Kidney tubule cell (primary cell): ENCODE results near the gene LEFTY1.
"Not testable (repeated sequence)": the region's sequence is repeated elsewhere in the genome, so short reads cannot be mapped to it uniquely, and the experiment has no call there.

ENCODE experiments used
- DNase-seq: peaks from one replicate; pipeline ENCODE4 v3.0.0-alpha.2; 2018; ENCODE audit warnings: low spot score

Gene LEFTY1, protein sequence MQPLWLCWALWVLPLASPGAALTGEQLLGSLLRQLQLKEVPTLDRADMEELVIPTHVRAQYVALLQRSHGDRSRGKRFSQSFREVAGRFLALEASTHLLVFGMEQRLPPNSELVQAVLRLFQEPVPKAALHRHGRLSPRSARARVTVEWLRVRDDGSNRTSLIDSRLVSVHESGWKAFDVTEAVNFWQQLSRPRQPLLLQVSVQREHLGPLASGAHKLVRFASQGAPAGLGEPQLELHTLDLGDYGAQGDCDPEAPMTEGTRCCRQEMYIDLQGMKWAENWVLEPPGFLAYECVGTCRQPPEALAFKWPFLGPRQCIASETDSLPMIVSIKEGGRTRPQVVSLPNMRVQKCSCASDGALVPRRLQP

GRCh38 chr1:225888898-225889601 is at the start of gene LEFTY1:
Gene LEFTY1, minus strand, starts transcription at chr1:225889146. Its CDS starts 80 bp downstream, at chr1:225889066.
- no peak for DNase-seq

DNA sequence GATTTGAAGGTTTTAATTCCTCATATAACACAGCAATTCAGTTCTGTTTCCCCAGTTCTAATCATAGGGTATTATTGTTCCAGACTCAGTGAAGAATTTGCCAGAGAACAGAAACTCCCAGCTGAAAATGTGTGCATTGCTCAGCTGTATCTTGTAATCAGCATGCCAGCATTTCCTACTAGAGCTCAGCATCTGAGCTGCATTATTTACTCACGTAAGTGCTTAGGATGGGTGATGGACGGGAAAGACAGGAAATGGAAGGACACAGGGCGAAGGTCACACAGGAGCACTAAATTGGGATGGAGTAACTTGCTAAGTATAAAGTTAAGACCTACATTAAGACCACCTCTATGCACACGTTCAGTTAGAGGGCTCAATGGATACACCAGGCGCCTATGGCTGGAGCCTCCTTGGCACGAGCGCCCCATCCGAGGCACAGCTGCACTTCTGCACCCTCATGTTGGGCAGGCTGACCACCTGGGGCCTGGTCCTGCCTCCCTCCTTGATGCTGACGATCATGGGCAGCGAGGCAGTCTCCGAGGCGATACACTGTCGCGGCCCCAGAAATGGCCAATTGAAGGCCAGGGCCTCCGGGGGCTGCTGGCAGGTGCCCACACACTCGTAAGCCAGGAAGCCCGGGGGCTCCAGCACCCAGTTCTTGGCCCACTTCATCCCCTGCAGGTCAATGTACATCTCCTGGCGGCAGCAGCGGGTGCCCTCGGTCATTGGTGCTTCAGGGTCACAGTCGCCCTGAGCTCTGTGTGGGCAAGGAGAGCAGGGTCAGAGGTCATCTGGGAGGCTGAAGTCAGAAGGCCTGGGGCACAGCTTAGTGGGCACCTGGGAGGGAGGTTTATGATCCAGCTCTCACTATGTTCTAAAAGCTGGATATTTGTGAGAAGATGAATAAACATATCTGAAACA is 48.4 kb upstream of the LEFTY1 start:
- no peak for DNase-seq

- no peak for DNase-seq
Measured at GRCh38 chr1:225936523-225936922, 47.6 kb upstream of the LEFTY1 start.

DNA sequence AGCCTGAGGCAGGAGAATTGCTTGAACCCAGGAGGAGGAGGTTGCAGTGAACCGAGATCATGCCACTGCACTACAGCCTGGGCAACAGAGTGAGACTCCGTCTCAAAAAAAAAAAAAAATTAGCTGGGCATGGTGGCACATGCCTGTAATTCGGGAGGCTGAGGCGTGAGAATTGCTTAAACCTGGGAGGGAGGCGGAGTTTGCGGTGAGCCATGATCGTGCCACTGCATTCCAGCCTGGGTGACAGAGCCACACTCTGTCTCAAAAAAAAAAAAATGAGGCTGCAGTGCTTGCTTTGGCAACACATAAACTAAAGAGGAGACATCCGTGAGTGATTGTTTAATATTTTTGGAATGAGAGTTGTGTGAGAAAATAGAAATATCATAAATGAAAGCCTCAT is 47.1 kb upstream of the LEFTY1 start:
- DNase-seq, result peak; percentile 43

DNA sequence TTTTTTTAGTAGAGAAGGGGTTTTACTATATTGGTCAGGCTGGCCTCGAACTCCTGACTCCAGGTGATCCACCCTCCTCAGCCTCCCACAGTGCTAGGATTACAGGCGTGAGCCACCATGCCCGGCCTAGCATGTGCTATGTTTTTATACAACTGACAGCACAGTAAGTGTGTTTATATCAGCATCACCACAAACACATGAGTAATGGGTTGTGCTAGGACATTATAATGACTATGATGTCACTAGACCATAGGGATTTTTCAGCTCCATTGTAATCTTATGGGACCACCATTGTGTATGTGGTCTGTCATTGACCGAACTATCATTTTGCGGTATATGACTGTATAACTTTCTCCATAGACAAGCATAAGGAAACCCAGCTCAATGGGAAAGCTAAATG is 45.8 kb upstream of the LEFTY1 start:
- DNase-seq, result no peak

GRCh38 chr1:225933072-225933471 is 44.1 kb upstream of the LEFTY1 start:
- peak; percentile 56 for DNase-seq

DNA sequence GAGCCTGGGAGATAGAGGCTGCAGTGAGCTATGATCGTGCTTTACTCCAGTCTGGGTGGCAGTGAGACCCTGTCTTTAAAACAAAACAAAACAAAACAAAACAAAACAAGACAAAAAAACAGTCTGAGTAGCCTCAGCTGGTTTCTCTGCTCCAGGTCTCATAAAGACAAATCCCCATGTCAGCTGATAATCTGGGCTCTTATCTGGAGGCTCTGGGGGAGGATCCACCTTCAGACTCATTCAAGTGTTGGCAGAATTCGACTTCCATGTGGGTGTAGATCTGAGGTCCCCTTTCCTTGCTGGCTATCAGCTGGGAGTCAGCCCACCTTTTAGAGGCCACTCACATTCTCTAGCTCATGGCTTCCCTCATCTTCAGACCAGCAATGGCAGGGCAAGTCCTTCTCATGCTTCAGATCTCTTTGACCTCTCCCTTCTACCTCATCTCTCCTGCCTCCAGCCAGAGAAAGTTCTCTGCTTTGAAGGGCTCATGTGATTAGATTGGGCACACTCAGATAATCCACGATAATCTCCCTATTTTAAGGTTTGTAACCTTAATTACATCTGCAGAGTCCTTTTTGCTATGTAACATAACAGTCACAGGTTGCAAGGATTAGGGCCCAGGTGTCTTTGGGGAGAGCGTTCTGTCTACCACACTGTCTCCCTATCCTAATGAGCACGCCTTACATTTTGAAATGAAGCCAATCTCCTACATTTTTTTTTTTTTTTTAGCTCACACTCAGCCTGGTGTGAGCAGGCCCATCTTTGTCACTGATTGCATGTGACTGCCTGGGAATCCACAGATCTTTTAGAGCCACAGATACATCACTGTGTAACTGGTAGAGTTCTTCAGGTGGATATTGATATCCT is 42.6 kb upstream of the LEFTY1 start:
- no peak for DNase-seq

- DNase-seq, result no peak
Measured at GRCh38 chr1:225930566-225930965, 41.6 kb upstream of the LEFTY1 start.

DNA sequence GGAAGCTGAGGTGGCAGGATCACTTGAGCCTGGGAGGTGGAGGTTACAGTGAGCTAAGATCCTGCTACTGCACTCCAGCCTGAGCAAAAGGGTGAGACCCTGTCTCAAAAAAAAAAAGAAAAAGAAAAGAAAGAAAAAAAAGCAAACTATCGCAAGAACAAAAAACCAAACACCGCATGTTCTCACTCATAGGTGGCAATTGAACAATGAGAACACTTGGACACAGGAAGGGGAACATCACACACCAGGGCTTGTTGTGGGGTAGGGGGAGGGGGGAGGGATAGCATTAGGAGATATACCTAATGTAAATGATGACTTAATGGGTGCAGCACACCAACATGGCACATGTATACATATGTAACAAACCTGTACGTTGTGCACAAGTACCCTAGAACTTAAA is 40.5 kb upstream of the LEFTY1 start:
- not testable (repeated sequence) for DNase-seq

DNA sequence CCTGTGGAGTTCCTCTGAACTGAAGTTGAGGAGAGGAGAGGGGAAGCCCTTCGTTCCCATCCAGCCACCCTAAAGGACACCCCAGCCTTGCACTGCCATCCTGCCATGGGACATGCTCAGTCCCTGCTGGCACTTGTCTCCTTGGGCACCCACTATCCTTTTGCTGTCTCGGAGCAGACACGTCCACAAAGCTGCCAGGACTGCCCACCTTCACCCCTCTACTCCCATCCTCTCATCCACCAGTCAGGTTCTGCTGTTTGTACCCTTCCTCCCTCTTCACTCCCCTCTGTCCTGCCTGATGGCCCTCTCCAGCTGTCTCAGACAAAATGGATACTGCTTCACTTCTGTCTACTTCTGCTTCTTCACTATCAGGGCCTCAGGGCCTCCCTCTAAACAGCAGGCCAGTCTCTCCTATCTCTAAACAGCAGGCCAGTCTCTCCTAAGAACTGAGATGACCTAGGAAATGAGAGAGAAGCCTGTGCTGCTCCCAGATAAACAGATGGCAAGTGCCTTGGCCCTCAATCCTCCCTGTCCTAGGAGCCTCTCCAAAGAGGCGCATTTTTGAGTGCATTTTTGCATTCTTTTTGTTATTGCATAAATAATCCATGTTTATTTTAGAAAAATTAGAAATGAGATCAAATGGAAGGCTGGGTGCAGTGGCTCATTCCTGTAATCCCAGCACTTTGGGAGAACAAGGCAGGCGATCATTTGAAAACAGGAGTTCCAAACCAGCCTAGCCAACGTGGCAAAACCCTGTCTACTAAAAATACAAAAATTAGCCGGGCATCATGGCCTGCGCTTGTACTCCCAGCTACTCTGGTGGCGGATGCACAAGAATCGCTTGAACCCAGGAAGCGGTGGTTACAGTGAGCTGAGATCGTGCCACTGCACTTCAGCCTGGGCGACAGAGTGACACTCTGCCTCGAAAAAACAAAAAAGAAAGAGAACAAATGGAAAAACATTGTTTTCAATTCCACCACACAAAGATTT is 39.5 kb upstream of the LEFTY1 start:
- DNase-seq, result no peak

- peak; percentile 7 for DNase-seq
Measured at GRCh38 chr1:225926551-225927113, 37.7 kb upstream of the LEFTY1 start.

GRCh38 chr1:225923692-225924555 is 35.0 kb upstream of the LEFTY1 start, which contains the start of gene PYCR2:
Gene PYCR2, minus strand, starts transcription at chr1:225924250. Its CDS starts 140 bp downstream, at chr1:225924110.
- peak; percentile 97 for DNase-seq

DNA sequence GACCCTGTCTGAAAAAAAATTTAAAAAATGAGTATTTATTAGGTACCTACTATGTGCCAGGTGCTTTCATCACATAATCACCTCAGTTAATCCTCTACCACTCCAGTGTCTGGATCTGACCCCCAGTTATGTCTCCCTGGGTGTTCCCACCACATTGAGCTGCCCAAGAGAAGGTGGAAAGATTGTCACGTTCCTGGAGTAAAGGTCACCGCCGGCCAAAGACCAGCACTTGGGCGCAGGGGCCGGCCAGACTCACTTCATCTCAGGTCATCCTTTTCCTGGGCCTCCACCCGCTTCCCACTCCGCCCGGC is 34.4 kb upstream of the LEFTY1 start:
- no peak for DNase-seq

GRCh38 chr1:225921734-225922709 is 33.1 kb upstream of the LEFTY1 start:
- DNase-seq, result peak; percentile 65

GRCh38 chr1:225919906-225920305 is 31.0 kb upstream of the LEFTY1 start:
- peak; percentile 85 for DNase-seq

GRCh38 chr1:225918280-225918679 is 29.3 kb upstream of the LEFTY1 start:
- no peak for DNase-seq

GRCh38 chr1:225917536-225917935 is 28.6 kb upstream of the LEFTY1 start:
- no peak for DNase-seq

DNA sequence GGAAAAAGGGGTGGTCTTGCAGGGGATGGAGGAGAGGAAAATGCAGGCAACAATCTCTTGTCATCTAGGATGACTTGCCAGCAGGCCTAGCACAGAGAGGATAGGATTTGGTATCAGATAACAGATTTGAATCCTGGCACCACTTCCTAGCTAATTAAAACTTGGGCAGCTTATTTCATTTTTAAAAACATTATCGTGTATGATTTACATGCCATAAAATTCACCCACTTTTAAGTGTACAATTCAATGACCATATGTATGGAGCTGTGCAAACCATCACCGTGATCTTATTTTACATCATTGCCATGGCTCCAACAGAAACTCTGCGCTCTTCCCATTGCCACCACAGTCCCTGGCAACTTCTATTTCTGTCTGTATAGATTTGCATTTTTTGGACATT is 28.2 kb upstream of the LEFTY1 start:
- DNase-seq, result no peak
